Measurements from ENCODE around the gene HRH1.
A peak's percentile ranks its signal among the peaks of the same experiment; 100 is the strongest.

DNA sequence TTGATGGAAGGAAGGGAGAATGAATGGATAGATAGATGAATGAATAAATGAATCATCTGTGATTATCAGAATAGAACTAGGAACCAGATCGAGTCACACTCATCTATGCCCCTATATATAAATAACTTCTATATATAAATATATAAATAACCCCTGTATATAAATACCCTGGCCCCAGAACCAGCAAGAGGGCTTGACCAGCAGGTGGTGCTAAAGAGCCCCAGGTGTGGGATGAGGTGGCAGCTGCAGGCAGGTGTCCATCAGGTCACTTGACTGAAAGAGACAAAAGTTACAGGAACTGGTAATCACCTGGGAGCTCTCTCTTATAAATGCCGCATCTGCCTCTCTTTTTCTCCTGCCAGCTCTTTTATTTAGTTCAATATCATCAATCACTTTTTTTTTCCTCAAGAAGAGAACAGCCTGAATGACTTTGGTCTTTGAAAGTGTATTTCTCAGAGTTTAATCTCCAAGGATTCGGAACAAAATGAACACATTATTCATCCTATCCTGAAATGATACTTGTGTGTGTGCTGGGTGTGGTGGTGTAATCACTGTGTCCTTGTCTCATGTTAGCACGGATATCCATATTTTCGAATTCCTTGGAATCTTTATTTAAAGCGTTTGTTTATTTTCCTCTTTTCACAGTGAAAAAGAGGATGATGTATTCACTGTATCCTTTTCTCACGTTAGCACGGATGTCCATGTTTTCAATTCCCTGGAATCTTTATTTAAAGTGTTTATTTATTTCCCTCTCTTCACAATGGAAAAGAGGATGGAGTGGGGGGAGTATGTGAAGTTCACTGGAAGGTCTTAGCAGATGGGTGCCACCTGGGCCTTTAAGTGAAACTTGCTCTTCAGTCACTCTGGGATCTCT is 82.5 kb downstream of the HRH1 start:
- TF ChIP-seq, protein P1, sequence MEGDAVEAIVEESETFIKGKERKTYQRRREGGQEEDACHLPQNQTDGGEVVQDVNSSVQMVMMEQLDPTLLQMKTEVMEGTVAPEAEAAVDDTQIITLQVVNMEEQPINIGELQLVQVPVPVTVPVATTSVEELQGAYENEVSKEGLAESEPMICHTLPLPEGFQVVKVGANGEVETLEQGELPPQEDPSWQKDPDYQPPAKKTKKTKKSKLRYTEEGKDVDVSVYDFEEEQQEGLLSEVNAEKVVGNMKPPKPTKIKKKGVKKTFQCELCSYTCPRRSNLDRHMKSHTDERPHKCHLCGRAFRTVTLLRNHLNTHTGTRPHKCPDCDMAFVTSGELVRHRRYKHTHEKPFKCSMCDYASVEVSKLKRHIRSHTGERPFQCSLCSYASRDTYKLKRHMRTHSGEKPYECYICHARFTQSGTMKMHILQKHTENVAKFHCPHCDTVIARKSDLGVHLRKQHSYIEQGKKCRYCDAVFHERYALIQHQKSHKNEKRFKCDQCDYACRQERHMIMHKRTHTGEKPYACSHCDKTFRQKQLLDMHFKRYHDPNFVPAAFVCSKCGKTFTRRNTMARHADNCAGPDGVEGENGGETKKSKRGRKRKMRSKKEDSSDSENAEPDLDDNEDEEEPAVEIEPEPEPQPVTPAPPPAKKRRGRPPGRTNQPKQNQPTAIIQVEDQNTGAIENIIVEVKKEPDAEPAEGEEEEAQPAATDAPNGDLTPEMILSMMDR (IDR thresholded peaks at IDR 0.05), result peak; percentile 62 to 83 (median 72)
- no peak for TF ChIP-seq POLR2A (IDR thresholded peaks at IDR 0.05)

Measured in heart left ventricle (tissue), 13 donors.